LNCAP (cell line): ENCODE data around the gene FOXO1.

ENCODE experiments used
- CTCF ChIP-seq: fragments of 450-650 bp; IDR thresholded peaks from 2 replicates; pipeline ENCODE4 v1.5.1; 2017; ENCODE audit warnings: mild to moderate bottlenecking

Gene FOXO1

GRCh38 chr13:40611004-40611403, 55.4 kb downstream of the FOXO1 start:
- TF ChIP-seq CTCF = no peak

DNA sequence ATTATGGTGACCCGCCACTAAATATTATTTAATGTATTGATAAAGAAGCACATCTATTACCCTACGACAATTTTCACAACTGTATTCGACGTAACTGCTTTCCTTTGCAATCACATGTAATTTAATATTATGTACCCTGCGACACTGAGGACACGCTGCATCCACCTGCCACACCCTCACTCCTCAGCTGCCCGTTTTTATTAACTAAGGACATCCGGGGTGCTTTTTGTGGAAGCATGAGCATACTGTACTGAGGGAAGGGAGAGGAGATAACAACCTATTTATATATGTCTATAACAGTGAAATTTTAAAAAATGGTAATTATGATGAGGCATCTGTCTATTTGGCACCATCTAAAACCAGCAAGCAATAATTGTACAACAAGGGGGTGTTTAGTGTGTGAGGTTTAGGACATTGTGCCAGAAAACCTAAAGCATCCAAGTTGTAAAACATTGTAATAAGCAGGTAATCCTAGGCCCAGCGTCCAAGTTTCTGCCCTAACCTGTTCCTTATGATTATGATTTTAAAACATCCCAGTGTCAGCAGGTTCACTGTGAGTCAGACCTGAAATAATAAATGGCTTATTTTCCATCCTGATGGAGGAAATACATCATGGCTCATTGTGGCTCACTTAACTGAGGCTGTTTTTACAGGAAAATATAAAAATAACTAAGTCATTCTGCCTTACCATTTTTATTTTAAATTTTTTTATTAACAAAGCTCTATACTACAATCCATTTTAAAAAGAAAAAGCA, 56.3 kb downstream of the FOXO1 start:
- no peak for TF ChIP-seq CTCF

DNA sequence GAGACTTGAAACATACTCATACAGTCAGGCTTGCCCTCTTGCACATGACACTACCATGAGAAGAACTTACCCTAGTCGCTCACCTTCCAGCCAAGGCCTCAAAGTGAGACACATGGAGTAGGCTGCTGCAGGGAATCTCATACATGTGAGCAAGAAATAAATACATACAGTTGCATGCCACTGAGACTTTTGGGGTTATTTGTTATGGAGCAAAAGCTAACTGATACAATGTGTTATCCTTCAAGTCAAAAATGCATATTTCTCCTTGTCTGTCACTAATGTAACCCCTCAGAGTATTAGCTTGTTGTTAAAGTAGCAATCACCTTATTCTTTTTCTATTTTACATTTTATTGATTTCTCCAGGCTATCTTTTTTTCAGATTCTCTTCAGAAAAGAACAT, 58.1 kb downstream of the FOXO1 start:
- no peak for TF ChIP-seq CTCF

- no peak for TF ChIP-seq CTCF
Observed at GRCh38 chr13:40605573-40605972, 60.9 kb downstream of the FOXO1 start.

DNA sequence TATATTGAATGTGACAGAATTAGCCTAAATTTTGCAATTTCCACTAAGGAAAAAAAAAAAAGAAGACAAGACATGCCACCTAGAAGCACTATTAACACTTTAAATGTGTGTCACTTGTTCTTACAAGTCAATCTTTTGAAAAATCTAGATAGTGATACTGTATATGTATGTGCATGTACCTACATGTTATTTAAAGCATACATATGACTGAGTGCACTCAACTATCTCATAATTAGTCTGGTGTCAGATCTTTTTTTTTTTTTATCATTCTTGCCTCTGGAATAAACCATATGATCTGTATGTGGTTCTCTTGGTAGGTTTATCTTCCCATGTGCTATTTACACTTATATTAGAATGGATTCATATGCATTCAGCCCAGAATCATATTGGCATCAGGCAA, 62.3 kb downstream of the FOXO1 start:
- TF ChIP-seq CTCF = no peak

DNA sequence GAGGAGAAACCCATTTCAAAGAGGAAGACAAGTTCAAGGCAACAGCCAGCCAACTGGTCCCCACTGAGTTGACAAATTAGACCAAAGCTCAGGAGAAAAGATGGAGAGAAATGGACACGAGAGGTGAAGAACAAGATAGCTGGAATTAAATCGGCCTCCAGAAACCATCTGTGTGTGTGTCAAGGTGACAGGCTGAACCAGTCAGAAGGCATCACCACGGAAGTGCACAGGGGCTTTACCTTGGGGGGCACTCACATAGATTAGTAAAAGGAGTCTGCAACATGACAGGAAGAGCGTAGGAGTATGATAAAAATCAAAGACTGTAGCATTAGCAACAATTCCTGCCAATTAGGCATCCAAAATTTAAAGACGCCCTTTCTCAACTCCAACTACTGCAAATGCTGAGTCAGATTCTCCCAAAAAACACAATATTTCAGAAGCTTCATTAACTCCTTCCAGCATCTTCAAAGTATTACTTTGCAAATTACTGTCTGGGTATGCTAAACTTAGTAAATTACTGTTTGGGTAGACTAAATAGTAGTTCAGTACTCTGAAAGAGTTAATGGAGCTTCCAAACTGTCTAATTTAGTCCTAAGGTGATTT, 66.2 kb downstream of the FOXO1 start:
- TF ChIP-seq CTCF = no peak

- TF ChIP-seq CTCF = no peak
Observed at GRCh38 chr13:40599747-40600146, 66.7 kb downstream of the FOXO1 start.

DNA sequence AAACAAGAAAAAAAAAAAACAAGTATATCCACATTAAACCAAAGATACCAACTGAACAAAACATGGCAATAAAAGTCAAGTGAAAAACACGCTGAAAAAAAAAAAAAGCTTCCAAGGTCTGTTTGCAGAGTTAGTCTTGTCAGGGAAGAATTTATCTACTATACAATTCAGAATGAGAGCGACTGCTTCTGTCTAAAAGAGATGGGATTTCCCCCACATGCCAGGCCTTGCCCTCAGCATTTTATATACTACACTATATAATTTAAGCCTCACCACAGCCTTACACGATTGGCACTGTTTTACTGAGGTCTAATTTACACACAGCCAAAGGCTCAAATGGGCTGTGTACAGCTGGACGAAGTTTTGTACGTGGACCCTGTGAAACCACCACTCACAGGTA, 67.3 kb downstream of the FOXO1 start:
- no peak for TF ChIP-seq CTCF
